Gastroesophageal sphincter (tissue), 2 donors: ENCODE measurements around the gene ATP6V0A4.
"Not testable (repeated sequence)": the region's sequence is repeated elsewhere in the genome, so short reads cannot be mapped to it uniquely, and the experiment has no call there.

Source experiments
- POLR2A ChIP-seq, 2 donors: fragments of 450-650 bp; IDR thresholded peaks; one replicate each; pipeline ENCODE4 v1.6.1; 2017; ENCODE audit warnings: antibody characterized with exemption in 2 of 2, mild to moderate bottlenecking in 2 of 2, moderate library complexity in 1 of 2
- POLR2AphosphoS5 ChIP-seq: sonication (generic); formaldehyde crosslinking; IDR thresholded peaks from one replicate; pipeline ENCODE4 v1.6.1; 2017; ENCODE audit warnings: antibody characterized with exemption

GRCh38 chr7:138688037-138688436 lies 110.0 kb downstream of the ATP6V0A4 start:
- not testable (repeated sequence) for TF ChIP-seq POLR2A (IDR thresholded peaks at IDR 0.05); POLR2AphosphoS5
